SU-DHL-6 (cell line): Measurements from ENCODE around the gene MRPL55.

Experiments used
- H2AFZ ChIP-seq: fragments of 200-600 bp; sonication (generic); 2 replicates; pipeline ENCODE4 v1.6.1; 2014; ENCODE audit warnings: low read depth, mild to moderate bottlenecking, moderate library complexity, mixed read lengths, antibody characterized with exemption, low read length; ENCODE audit not compliant: severe bottlenecking
- H3F3A ChIP-seq: fragments of 200-600 bp; shearing (Covaris generic); 2 replicates; pipeline ENCODE4 v1.6.0; 2016; ENCODE audit warnings: antibody characterized with exemption, mild to moderate bottlenecking; ENCODE audit not compliant: insufficient read depth
- H3K27ac ChIP-seq: fragments of 200-600 bp; sonication (generic); 2 replicates; pipeline ENCODE4 v1.5.1; 2016; ENCODE audit warnings: low read depth, mild to moderate bottlenecking, low read length, moderate library complexity, mixed read lengths
- H3K27me3 ChIP-seq: fragments of 200-600 bp; sonication (generic), shearing (Covaris generic); 2 replicates; pipeline ENCODE4 v1.6.0; 2014; ENCODE audit warnings: mild to moderate bottlenecking, low read length
- H3K36me3 ChIP-seq: fragments of 200-600 bp; sonication (generic); 2 replicates; pipeline ENCODE4 v1.6.1; 2014; ENCODE audit warnings: mild to moderate bottlenecking, low read length, mixed read lengths
- H3K4me2 ChIP-seq: fragments of 300-600, 200-600 bp; shearing (Covaris generic), sonication (generic); 2 replicates; pipeline ENCODE4 v1.6.0; 2014; ENCODE audit warnings: low read length, low read depth, mild to moderate bottlenecking; ENCODE audit not compliant: poor library complexity, severe bottlenecking
- H3K4me3 ChIP-seq: fragments of 200-600 bp; sonication (generic); 2 replicates; pipeline ENCODE4 v1.5.1; 2014; ENCODE audit warnings: antibody characterized with exemption, low read length, mild to moderate bottlenecking, mixed read lengths; ENCODE audit not compliant: insufficient read depth, poor library complexity, severe bottlenecking
- H3K79me2 ChIP-seq: fragments of 200-600 bp; sonication (generic); 2 replicates; pipeline ENCODE4 v1.6.1; 2014; ENCODE audit warnings: mild to moderate bottlenecking, low read length, moderate library complexity; ENCODE audit not compliant: insufficient read depth
- H3K9ac ChIP-seq: fragments of 200-600 bp; sonication (generic); 2 replicates; pipeline ENCODE4 v1.7.0; 2014; ENCODE audit warnings: mild to moderate bottlenecking, low read length
- H3K9me2 ChIP-seq: fragments of 200-600 bp; sonication (generic); replicated peaks from 2 replicates; pipeline ENCODE4 v1.6.1; 2014; ENCODE audit warnings: low read length; ENCODE audit not compliant: insufficient read depth
- H3K9me3 ChIP-seq: fragments of 200-600 bp; sonication (generic); 2 replicates; pipeline ENCODE4 v1.6.1; 2014; ENCODE audit warnings: low read length, mixed read lengths; ENCODE audit not compliant: insufficient read depth
- H4K20me1 ChIP-seq: fragments of 200-600 bp; sonication (generic); 2 replicates; pipeline ENCODE4 v1.6.1; 2014; ENCODE audit warnings: low read depth, mild to moderate bottlenecking, antibody characterized with exemption, low read length, moderate library complexity, mixed read lengths
- CTCF ChIP-seq: fragments of 200-600 bp; sonication (generic); IDR thresholded peaks from one replicate; pipeline ENCODE4 v1.5.1; 2017; ENCODE audit warnings: antibody characterized with exemption, mild to moderate bottlenecking, low read length, moderate library complexity; ENCODE audit not compliant: insufficient read depth, poor library complexity, severe bottlenecking
- EZH2phosphoT487 ChIP-seq: fragments of 200-600 bp; sonication (generic), shearing (Covaris generic); conservative IDR thresholded peaks from 2 replicates; pipeline ENCODE4 v1.6.1; 2018; ENCODE audit warnings: mild to moderate bottlenecking, antibody characterized with exemption, low read length, moderate library complexity, mixed read lengths

MRPL55 gene

GRCh38 chr1:228065543-228066347, 43.4 kb downstream of the MRPL55 start:
- H3K27ac ChIP-seq: no peak overlapping the region
- H4K20me1 ChIP-seq: no peaks in the 10 kb centered on the region
- TF ChIP-seq EZH2phosphoT487 (no peak), CTCF (no peak)
- no peaks in the 10 kb centered on the region for H3K36me3 ChIP-seq
- H3K9me3 ChIP-seq: no peaks in the 10 kb centered on the region
- H3F3A ChIP-seq: no peaks in the 10 kb centered on the region
- H3K4me2 ChIP-seq: no peak overlapping the region
- no peak overlapping the region for H2AFZ ChIP-seq
- H3K9me2 ChIP-seq: no peaks in the 10 kb centered on the region
- H3K4me3 ChIP-seq: no peak overlapping the region
- H3K27me3 ChIP-seq: no peaks in the 10 kb centered on the region
- H3K79me2 ChIP-seq: no peaks in the 10 kb centered on the region
- no peak overlapping the region for H3K9ac ChIP-seq

GRCh38 chr1:228064741-228065542, 44.2 kb downstream of the MRPL55 start:
- Histone ChIP-seq H3K4me3 (no peak overlapping the region), H3K27ac (no peak overlapping the region), H3K36me3 (no peaks in the 10 kb centered on the region), H3K9ac (no peak overlapping the region), H2AFZ (no peak overlapping the region), H4K20me1 (no peaks in the 10 kb centered on the region), H3K9me3 (no peaks in the 10 kb centered on the region), H3K4me2 (no peak overlapping the region), H3F3A (no peaks in the 10 kb centered on the region), H3K79me2 (no peaks in the 10 kb centered on the region), H3K27me3 (no peaks in the 10 kb centered on the region), H3K9me2 (no peaks in the 10 kb centered on the region)
- TF ChIP-seq EZH2phosphoT487: no peak
- no peak for TF ChIP-seq CTCF

GRCh38 chr1:228064296-228064695, 44.8 kb downstream of the MRPL55 start:
- no peak overlapping the region for H3K27ac ChIP-seq
- no peak for TF ChIP-seq EZH2phosphoT487
- TF ChIP-seq CTCF: no peak
- H3K9me2 ChIP-seq: no peaks in the 10 kb centered on the region
- H3K36me3 ChIP-seq: no peaks in the 10 kb centered on the region
- H3K4me2 ChIP-seq: no peak overlapping the region
- no peaks in the 10 kb centered on the region for H4K20me1 ChIP-seq
- H3K9ac ChIP-seq: no peak overlapping the region
- H2AFZ ChIP-seq: no peak overlapping the region
- no peaks in the 10 kb centered on the region for H3K27me3 ChIP-seq
- H3K4me3 ChIP-seq: no peak overlapping the region
- H3F3A ChIP-seq: no peaks in the 10 kb centered on the region
- H3K9me3 ChIP-seq: no peaks in the 10 kb centered on the region
- H3K79me2 ChIP-seq: no peaks in the 10 kb centered on the region
